GM21619 (cell line): Measurements from ENCODE around the gene ATPAF1.
"Not testable (repeated sequence)": the region's sequence is repeated elsewhere in the genome, so short reads cannot be mapped to it uniquely, and the experiment has no call there.

Experiments used
- ATAC-seq: cut with Tn5 transposase; IDR thresholded peaks from one replicate; pipeline ENCODE4 v1.9.1; 2021; ENCODE audit not compliant: unreplicated experiment

The ATPAF1 gene

GRCh38 chr1:46651152-46651551 lies 17.0 kb downstream of the ATPAF1 start:
- ATAC-seq: not testable (repeated sequence)

- no peak for ATAC-seq
Observed at GRCh38 chr1:46650491-46650890, 17.7 kb downstream of the ATPAF1 start.

GRCh38 chr1:46649764-46650163 lies 18.4 kb downstream of the ATPAF1 start:
- ATAC-seq: no peak

- ATAC-seq: no peak
Observed at GRCh38 chr1:46647611-46648010, 20.6 kb downstream of the ATPAF1 start.

- ATAC-seq: no peak
Observed at GRCh38 chr1:46646844-46647243, 21.3 kb downstream of the ATPAF1 start.

- no peak for ATAC-seq
Observed at GRCh38 chr1:46646331-46646730, 21.8 kb downstream of the ATPAF1 start.

- no peak for ATAC-seq
Observed at GRCh38 chr1:46645815-46646214, 22.3 kb downstream of the ATPAF1 start.

- no peak for ATAC-seq
Observed at GRCh38 chr1:46643368-46643775, 24.8 kb downstream of the ATPAF1 start.

- no peak for ATAC-seq
Observed at GRCh38 chr1:46642115-46642680, 26.0 kb downstream of the ATPAF1 start.

GRCh38 chr1:46639547-46639946 lies 28.6 kb downstream of the ATPAF1 start:
- ATAC-seq: no peak

GRCh38 chr1:46638921-46639320 lies 29.2 kb downstream of the ATPAF1 start:
- ATAC-seq: no peak

GRCh38 chr1:46637444-46638083 lies 30.6 kb downstream of the ATPAF1 start:
- ATAC-seq: no peak

- no peak for ATAC-seq
Observed at GRCh38 chr1:46635205-46635604, 33.0 kb downstream of the ATPAF1 start.

GRCh38 chr1:46630719-46631118 lies 37.4 kb downstream of the ATPAF1 start:
- no peak for ATAC-seq

- no peak for ATAC-seq
Observed at GRCh38 chr1:46623743-46624644, 44.2 kb downstream of the ATPAF1 start.

- ATAC-seq: no peak
Observed at GRCh38 chr1:46622344-46622743, 45.8 kb downstream of the ATPAF1 start.

- no peak for ATAC-seq
Observed at GRCh38 chr1:46621930-46622329, 46.2 kb downstream of the ATPAF1 start.

GRCh38 chr1:46619656-46620258 lies 48.4 kb downstream of the ATPAF1 start:
- no peak for ATAC-seq

- no peak for ATAC-seq
Observed at GRCh38 chr1:46618754-46619415, 49.3 kb downstream of the ATPAF1 start.

- no peak for ATAC-seq
Observed at GRCh38 chr1:46617833-46618232, 50.3 kb downstream of the ATPAF1 start.
